ENCODE data around the gene TMEM158.

TMEM158 gene

GRCh38 chr3:45208586-45208985, 17.5 kb downstream of the TMEM158 start:
- no peak overlapping the region for H3K4me3 ChIP-seq
- no peak overlapping the region for H3K27ac ChIP-seq

GRCh38 chr3:45207446-45207845, 18.6 kb downstream of the TMEM158 start:
- Histone ChIP-seq H3K4me3 (no peak overlapping the region), H3K27ac (peak overlapping the region in 2 of 21 experiments; percentile 37 to 42)

- Histone ChIP-seq H3K27ac (peak overlapping the region in 1 of 21 experiments; percentile 54), H3K4me3 (no peak overlapping the region)
Measured at GRCh38 chr3:45205126-45205525, 21.0 kb downstream of the TMEM158 start.

- no peak overlapping the region for H3K4me3 ChIP-seq
Measured at GRCh38 chr3:45204136-45204535, 22.0 kb downstream of the TMEM158 start.

GRCh38 chr3:45199837-45200648, 26.0 kb downstream of the TMEM158 start:
- Histone ChIP-seq H3K4me3 (no peak overlapping the region), H3K27ac (peak overlapping the region in 3 of 21 experiments; percentile 3 to 52 (median 6))

More at GRCh38 chr3:45204136-45204535, 22.0 kb downstream of the TMEM158 start:
- H3K27ac ChIP-seq, result peak overlapping the region in 4 of 21 experiments; percentile 15 to 54 (median 38)

- H3K27ac ChIP-seq, result no peak overlapping the region
- H3K4me3 ChIP-seq, result no peak overlapping the region
Measured at GRCh38 chr3:45198264-45199260, 27.5 kb downstream of the TMEM158 start.

GRCh38 chr3:45194791-45195190, 31.3 kb downstream of the TMEM158 start:
- Histone ChIP-seq H3K27ac (no peak overlapping the region), H3K4me3 (no peak overlapping the region)

GRCh38 chr3:45191924-45192417, 34.1 kb downstream of the TMEM158 start:
- Histone ChIP-seq H3K27ac (no peak overlapping the region), H3K4me3 (no peak overlapping the region)

GRCh38 chr3:45191424-45191823, 34.7 kb downstream of the TMEM158 start:
- H3K27ac ChIP-seq, result no peak overlapping the region

GRCh38 chr3:45188719-45189659, 37.1 kb downstream of the TMEM158 start:
- H3K4me3 ChIP-seq, result no peak overlapping the region
- H3K27ac ChIP-seq, result no peak overlapping the region

More at GRCh38 chr3:45191424-45191823, 34.7 kb downstream of the TMEM158 start:
- no peak overlapping the region for H3K4me3 ChIP-seq

GRCh38 chr3:45187694-45188141, 38.4 kb downstream of the TMEM158 start:
- no peak overlapping the region for H3K27ac ChIP-seq
- H3K4me3 ChIP-seq, result no peak overlapping the region

- Histone ChIP-seq H3K27ac (no peak overlapping the region), H3K4me3 (no peak overlapping the region)
Measured at GRCh38 chr3:45186871-45187270, 39.2 kb downstream of the TMEM158 start.

- no peak overlapping the region for H3K27ac ChIP-seq
- no peak overlapping the region for H3K4me3 ChIP-seq
Measured at GRCh38 chr3:45185461-45185860, 40.6 kb downstream of the TMEM158 start.

GRCh38 chr3:45185052-45185451, 41.0 kb downstream of the TMEM158 start:
- H3K27ac ChIP-seq, result no peak overlapping the region
- no peak overlapping the region for H3K4me3 ChIP-seq

- no peak overlapping the region for H3K4me3 ChIP-seq
- H3K27ac ChIP-seq, result peak overlapping the region in 20 of 21 experiments; percentile 28 to 84 (median 64)
Measured at GRCh38 chr3:45183872-45184262, 42.2 kb downstream of the TMEM158 start.

GRCh38 chr3:45182915-45183871, 42.9 kb downstream of the TMEM158 start:
- Histone ChIP-seq H3K4me3 (no peak overlapping the region), H3K27ac (peak overlapping the region in 20 of 21 experiments; percentile 28 to 84 (median 64))

GRCh38 chr3:45181496-45181895, 44.6 kb downstream of the TMEM158 start:
- H3K4me3 ChIP-seq, result no peak overlapping the region
- H3K27ac ChIP-seq, result no peak overlapping the region

GRCh38 chr3:45180899-45181298, 45.2 kb downstream of the TMEM158 start:
- no peak overlapping the region for H3K27ac ChIP-seq
- H3K4me3 ChIP-seq, result no peak overlapping the region
